Erythroblast (primary cell): Measurements from ENCODE around the gene PRKAB1.

Experiments used
- GATA1 ChIP-seq: IDR thresholded peaks from 2 replicates; pipeline ENCODE4 v1.6.1; 2011; ENCODE audit warnings: low read depth, mild to moderate bottlenecking, control low read depth, low read length, moderate library complexity
- POLR2A ChIP-seq: IDR thresholded peaks from 2 replicates; pipeline ENCODE4 v1.6.1; 2011; ENCODE audit warnings: mild to moderate bottlenecking, low read length

DNA sequence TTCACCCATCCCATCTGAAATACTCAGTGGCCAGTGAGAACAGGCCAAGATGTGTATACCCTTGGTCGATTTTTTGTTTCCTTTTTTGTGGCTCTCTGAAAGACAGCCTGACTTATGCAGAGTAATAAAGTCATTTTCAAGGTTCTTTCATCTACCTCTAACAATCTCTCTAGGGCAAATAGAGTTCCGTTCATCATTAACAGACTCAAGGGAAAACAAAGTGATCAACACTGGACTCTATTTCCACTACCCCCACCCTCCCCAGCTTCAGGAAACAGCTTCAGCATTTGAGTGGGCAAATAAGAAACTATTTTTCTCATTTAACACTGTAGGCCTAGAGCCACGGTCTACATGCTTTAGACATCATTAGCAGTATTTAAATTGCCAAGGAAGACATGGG, 15.9 kb downstream of the PRKAB1 start:
- no peak for TF ChIP-seq POLR2A
- no peak for TF ChIP-seq GATA1
